ENCODE results near the gene SMC5. TPM values are rescaled to one million over a fixed set of nuclear protein-coding genes. Genes with fewer than 3 reads are reported as not detected.
"Not testable (repeated sequence)": the region's sequence is repeated elsewhere in the genome, so short reads cannot be mapped to it uniquely, and the experiment has no call there.

Gene SMC5
- total RNA-seq, 4 donors from 2014 or later, result 17.9 to 65.5 (median 35.4) TPM

GRCh38 chr9:70400107-70400892, 141.5 kb downstream of the SMC5 start:
- no peak for TF ChIP-seq POLR2A (IDR thresholded peaks at IDR 0.05)
- TF ChIP-seq CTCF (IDR thresholded peaks at IDR 0.05), result no peak
- Histone ChIP-seq H3K36me3 (no peaks in the 10 kb centered on the region), H3K9me3 (no peaks in the 10 kb centered on the region), H3K4me3 (no peak overlapping the region), H3K4me1 (peaks cover 0 to 29% of the 10 kb centered on the region in 2 donors), H3K27me3 (no peaks in the 10 kb centered on the region), H3K27ac (peak overlapping the region; percentile 76 to 100)
- no peak for DNase-seq
- intact Hi-C loops (cut with DNase I; ENCODE audit: low total_unique reads), result no loop called here

GRCh38 chr9:70401241-70401640, 142.5 kb downstream of the SMC5 start:
- H3K27me3 ChIP-seq; H3K36me3 ChIP-seq; intact Hi-C loops (cut with DNase I; ENCODE audit: low total_unique reads); DNase-seq; H3K4me3 ChIP-seq; H3K9me3 ChIP-seq: not testable (repeated sequence)
- H3K4me1 ChIP-seq, result peaks cover 0 to 29% of the 10 kb centered on the region in 2 donors
- peak overlapping the region; percentile 76 to 100 for H3K27ac ChIP-seq

- no peaks in the 10 kb centered on the region for H3K36me3 ChIP-seq
- H3K4me1 ChIP-seq, result peaks cover 0 to 29% of the 10 kb centered on the region in 2 donors
- DNase-seq, result no peak
- H3K4me3 ChIP-seq, result peak overlapping the region in 1 of 2 donors; percentile 18
- H3K9me3 ChIP-seq, result no peaks in the 10 kb centered on the region
- intact Hi-C loops (cut with DNase I; ENCODE audit: low total_unique reads), result no loop called here
- no peak for TF ChIP-seq CTCF (IDR thresholded peaks at IDR 0.05)
- TF ChIP-seq POLR2A (IDR thresholded peaks at IDR 0.05), result no peak
- H3K27ac ChIP-seq, result peak overlapping the region; percentile 76 to 100
- H3K27me3 ChIP-seq, result no peaks in the 10 kb centered on the region
Observed at GRCh38 chr9:70402213-70402612, 143.4 kb downstream of the SMC5 start.

- no peaks in the 10 kb centered on the region for H3K27me3 ChIP-seq
- TF ChIP-seq POLR2A (IDR thresholded peaks at IDR 0.05) (no peak), CTCF (IDR thresholded peaks at IDR 0.05) (no peak)
- intact Hi-C loops (cut with DNase I; ENCODE audit: low total_unique reads), result no loop called here
Observed at GRCh38 chr9:70403166-70403565, 144.4 kb downstream of the SMC5 start.

GRCh38 chr9:70403618-70404025, 144.8 kb downstream of the SMC5 start:
- Histone ChIP-seq H3K27me3 (no peaks in the 10 kb centered on the region), H3K9me3 (no peaks in the 10 kb centered on the region), H3K4me3 (peak overlapping the region in 1 of 2 donors; percentile 12), H3K27ac (peak overlapping the region; percentile 76 to 100), H3K4me1 (peaks cover 5 to 25% of the 10 kb centered on the region in 2 donors), H3K36me3 (no peaks in the 10 kb centered on the region)
- TF ChIP-seq POLR2A (IDR thresholded peaks at IDR 0.05) (no peak), CTCF (IDR thresholded peaks at IDR 0.05) (no peak)
- intact Hi-C loops (cut with DNase I; ENCODE audit: low total_unique reads), result no loop called here
- DNase-seq, result peak in 1 of 2 donors; percentile 44

More at GRCh38 chr9:70403166-70403565, 144.4 kb downstream of the SMC5 start:
- Histone ChIP-seq H3K27ac (peak overlapping the region; percentile 76 to 100), H3K9me3 (no peaks in the 10 kb centered on the region), H3K4me1 (peaks cover 5 to 25% of the 10 kb centered on the region in 2 donors), H3K4me3 (peak overlapping the region in 1 of 2 donors; percentile 12), H3K36me3 (no peaks in the 10 kb centered on the region)
- DNase-seq, result peak in 1 of 2 donors; percentile 29

All from uterus (tissue), 4 donors.